ENCODE results near the gene FAM163B.

FAM163B gene

GRCh38 chr9:133584167-133584558, 25.0 kb downstream of the FAM163B start:
- H3K4me3 ChIP-seq (ENCODE audit: control insufficient read depth, low read depth, low read length), result no peak overlapping the region
- DNase-seq (ENCODE audit: low read depth), result no peak
- TF ChIP-seq CTCF (conservative IDR thresholded peaks at IDR 0.05; ENCODE audit: control insufficient read depth, insufficient read depth, low read depth, low read length), result no peak

GRCh38 chr9:133583586-133583985, 25.6 kb downstream of the FAM163B start:
- no peak for DNase-seq (ENCODE audit: low read depth)
- no peak overlapping the region for H3K4me3 ChIP-seq (ENCODE audit: control insufficient read depth, low read depth, low read length)
- no peak for TF ChIP-seq CTCF (conservative IDR thresholded peaks at IDR 0.05; ENCODE audit: control insufficient read depth, insufficient read depth, low read depth, low read length)

- no peak for DNase-seq (ENCODE audit: low read depth)
- TF ChIP-seq CTCF (conservative IDR thresholded peaks at IDR 0.05; ENCODE audit: control insufficient read depth, insufficient read depth, low read depth, low read length), result no peak
- no peak overlapping the region for H3K4me3 ChIP-seq (ENCODE audit: control insufficient read depth, low read depth, low read length)
Measured at GRCh38 chr9:133583111-133583510, 26.1 kb downstream of the FAM163B start.

GRCh38 chr9:133582501-133583045, 26.6 kb downstream of the FAM163B start:
- no peak for DNase-seq (ENCODE audit: low read depth)
- TF ChIP-seq CTCF (conservative IDR thresholded peaks at IDR 0.05; ENCODE audit: control insufficient read depth, insufficient read depth, low read depth, low read length), result no peak
- no peak overlapping the region for H3K4me3 ChIP-seq (ENCODE audit: control insufficient read depth, low read depth, low read length)

DNA sequence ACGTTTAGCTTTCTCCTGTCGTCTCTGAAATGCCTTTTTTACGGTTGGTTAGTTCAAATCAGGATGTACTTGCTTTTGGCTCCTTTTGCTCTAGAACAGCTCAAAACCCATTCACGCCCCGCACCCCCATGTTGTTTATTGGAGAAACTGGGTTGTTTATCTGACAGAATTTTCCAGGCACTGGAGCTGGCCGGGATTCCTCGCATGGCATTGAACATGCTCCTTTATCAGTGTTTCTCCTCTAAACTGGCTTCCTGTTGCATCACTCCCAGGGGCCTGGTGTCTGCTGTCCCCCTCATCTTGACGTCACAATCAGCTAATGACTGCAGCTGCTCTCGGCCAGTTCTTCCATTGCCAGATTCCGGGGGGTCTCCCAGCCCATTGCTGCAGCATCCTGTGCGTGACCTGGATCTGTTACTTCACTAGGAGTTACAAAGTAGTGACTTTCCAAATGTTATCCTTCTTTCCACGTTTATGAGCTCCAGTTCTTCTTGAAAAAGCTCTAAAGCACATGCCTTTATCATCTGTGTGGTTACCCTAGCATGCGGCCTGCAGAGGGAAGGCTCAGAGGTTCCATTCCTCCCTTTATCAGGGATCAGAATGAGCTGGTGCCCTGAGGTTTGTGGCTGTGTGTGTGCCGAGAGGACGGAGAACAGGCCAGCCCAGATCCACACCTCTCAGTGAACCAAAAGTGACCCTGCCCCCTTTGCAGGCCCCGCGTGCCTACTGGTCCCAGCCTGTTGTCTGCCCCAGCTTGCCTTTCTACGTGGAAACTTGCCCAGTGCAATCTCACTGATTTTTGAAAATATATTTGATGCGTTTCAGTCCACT, 27.5 kb downstream of the FAM163B start:
- no peak for DNase-seq (ENCODE audit: low read depth)
- TF ChIP-seq CTCF (conservative IDR thresholded peaks at IDR 0.05; ENCODE audit: control insufficient read depth, insufficient read depth, low read depth, low read length), result no peak
- H3K4me3 ChIP-seq (ENCODE audit: control insufficient read depth, low read depth, low read length), result no peak overlapping the region

DNA sequence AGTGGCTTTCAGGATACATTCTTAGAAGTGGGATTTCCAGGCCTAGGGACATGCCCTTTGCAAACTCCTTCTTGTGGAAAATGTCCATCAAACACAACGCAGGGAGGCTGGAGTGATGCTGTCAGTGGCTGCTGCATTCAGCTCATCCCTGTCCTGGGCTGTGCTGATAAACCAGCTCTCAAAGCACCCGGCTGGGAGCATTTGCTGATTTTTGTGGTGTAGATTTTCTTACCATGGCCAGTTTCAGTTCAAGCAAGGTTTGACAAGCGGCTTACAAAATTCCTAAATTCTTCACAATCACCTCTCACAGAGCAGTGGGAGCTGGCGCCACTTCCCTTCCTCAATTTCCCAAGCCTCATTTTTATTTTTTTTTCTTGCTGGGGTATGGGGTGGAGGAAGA, 28.2 kb downstream of the FAM163B start:
- H3K4me3 ChIP-seq (ENCODE audit: control insufficient read depth, low read depth, low read length), result no peak overlapping the region
- no peak for DNase-seq (ENCODE audit: low read depth)
- TF ChIP-seq CTCF (conservative IDR thresholded peaks at IDR 0.05; ENCODE audit: control insufficient read depth, insufficient read depth, low read depth, low read length), result no peak
